Mammary epithelial cell (primary cell): Measurements from ENCODE around the gene RAP1B.

Experiments used
- EZH2 ChIP-seq: IDR thresholded peaks from 2 replicates; pipeline ENCODE4 v1.6.1; 2012; ENCODE audit warnings: low read length, inconsistent platforms, borderline replicate concordance
- TF ChIP-seq, protein P1 (sequence below), 2 donors: IDR thresholded peaks in 1 of 2; conservative IDR thresholded peaks in 1 of 2; 2 replicates each; pipeline ENCODE4 v1.5.1; 2011 to 2012; ENCODE audit warnings: inconsistent platforms in 2 of 2, low read length in 2 of 2, mild to moderate bottlenecking in 2 of 2, control low read depth in 1 of 2, low read depth in 1 of 2; ENCODE audit not compliant: insufficient read depth in 1 of 2; ENCODE audit errors: extremely low read depth in 1 of 2

DNA sequence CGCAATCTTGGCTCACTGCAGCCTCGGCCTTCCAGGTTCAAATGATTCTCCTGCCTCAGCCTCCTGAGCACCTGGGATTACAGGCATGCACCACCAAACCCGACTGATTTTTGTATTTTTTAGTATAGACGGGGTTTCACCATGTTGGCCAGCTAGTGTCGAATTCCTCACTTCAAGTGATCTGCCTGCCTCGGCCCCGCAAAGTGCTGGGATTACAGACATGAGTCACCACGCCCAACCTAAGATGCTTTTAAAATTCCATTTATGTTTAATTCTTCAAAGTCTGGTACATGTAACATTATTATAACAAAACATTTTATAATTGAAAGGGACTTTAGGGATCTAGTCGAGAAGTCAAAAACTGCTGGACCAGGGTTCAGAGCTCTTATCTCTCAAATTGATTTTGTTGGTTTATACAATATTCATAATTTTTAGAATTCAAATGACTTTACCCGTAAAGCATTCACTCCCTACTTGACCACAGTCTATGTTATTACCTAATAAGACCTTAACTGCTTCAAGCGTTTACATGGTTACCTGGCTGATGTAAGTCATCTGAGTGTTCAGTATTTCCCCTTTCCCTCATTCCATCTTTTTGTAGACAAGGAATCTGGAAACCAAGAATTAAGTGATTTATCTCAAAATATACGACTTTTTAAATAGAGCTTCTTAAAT lies 28.2 kb downstream of the RAP1B start:
- TF ChIP-seq, protein P1, sequence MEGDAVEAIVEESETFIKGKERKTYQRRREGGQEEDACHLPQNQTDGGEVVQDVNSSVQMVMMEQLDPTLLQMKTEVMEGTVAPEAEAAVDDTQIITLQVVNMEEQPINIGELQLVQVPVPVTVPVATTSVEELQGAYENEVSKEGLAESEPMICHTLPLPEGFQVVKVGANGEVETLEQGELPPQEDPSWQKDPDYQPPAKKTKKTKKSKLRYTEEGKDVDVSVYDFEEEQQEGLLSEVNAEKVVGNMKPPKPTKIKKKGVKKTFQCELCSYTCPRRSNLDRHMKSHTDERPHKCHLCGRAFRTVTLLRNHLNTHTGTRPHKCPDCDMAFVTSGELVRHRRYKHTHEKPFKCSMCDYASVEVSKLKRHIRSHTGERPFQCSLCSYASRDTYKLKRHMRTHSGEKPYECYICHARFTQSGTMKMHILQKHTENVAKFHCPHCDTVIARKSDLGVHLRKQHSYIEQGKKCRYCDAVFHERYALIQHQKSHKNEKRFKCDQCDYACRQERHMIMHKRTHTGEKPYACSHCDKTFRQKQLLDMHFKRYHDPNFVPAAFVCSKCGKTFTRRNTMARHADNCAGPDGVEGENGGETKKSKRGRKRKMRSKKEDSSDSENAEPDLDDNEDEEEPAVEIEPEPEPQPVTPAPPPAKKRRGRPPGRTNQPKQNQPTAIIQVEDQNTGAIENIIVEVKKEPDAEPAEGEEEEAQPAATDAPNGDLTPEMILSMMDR (conservative IDR thresholded peaks at IDR 0.05 in 1 of 2, IDR thresholded peaks at IDR 0.05 in 1 of 2; ENCODE audit: extremely low read depth in 1 of 2, insufficient read depth in 1 of 2, low read depth in 1 of 2, low read length in 2 of 2), result no peak
- TF ChIP-seq EZH2, result no peak
